ENCODE data around the gene PTCH2. TPM values are rescaled to one million over a fixed set of nuclear protein-coding genes. Genes with fewer than 3 reads are reported as not detected.

Gene PTCH2
- total and polyA plus RNA-seq, 2 of the 13 experiments (the other 11 are each of a cell fraction or from before 2014, with no cell fraction given): 0.60 to 1.5 TPM

DNA sequence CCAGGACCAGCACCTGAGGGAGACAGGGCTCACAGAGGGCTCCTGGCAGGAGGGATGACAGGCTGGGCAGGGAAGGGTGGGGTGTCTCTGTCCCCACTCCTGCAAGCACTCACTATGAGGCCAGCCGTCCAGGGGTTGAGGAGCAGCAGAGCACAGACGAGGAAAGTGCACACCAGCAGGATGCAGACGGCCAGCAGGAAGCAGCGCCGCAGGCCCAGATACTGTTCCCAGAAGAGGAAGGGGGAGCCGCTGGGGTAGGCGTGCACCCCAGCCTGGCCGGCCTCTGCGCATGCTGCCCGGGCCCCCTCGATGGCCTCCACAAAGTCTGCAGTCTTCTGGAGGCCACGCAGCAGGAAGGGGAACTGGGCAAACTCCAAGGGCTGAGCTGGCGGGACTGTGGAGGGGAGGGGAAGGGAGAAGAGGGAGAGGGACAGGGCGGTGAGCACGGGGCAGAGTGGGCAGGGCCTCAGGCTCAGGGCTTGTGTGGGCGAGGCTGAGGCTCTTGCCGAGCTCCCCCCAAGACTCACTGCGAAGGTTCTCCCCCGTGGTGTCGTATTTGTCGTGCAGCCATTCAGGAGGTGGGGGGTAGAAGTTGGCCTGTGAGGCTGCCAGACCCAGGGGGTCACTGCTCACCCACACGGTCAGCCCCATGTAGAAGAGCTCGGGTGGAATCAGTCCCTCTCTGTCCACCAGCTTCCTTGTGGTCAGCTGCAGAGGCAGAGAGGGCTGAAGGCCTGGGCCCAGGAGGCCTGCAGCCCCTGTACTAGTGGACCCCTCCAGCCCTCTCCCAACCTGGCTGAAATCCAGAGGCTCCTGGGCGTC lies 16.5 kb downstream of the PTCH2 start (continued):
- TF ChIP-seq, protein P1, sequence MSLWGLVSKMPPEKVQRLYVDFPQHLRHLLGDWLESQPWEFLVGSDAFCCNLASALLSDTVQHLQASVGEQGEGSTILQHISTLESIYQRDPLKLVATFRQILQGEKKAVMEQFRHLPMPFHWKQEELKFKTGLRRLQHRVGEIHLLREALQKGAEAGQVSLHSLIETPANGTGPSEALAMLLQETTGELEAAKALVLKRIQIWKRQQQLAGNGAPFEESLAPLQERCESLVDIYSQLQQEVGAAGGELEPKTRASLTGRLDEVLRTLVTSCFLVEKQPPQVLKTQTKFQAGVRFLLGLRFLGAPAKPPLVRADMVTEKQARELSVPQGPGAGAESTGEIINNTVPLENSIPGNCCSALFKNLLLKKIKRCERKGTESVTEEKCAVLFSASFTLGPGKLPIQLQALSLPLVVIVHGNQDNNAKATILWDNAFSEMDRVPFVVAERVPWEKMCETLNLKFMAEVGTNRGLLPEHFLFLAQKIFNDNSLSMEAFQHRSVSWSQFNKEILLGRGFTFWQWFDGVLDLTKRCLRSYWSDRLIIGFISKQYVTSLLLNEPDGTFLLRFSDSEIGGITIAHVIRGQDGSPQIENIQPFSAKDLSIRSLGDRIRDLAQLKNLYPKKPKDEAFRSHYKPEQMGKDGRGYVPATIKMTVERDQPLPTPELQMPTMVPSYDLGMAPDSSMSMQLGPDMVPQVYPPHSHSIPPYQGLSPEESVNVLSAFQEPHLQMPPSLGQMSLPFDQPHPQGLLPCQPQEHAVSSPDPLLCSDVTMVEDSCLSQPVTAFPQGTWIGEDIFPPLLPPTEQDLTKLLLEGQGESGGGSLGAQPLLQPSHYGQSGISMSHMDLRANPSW (CRISPR knock-in tag; IDR thresholded peaks at IDR 0.05; ENCODE audit: borderline replicate concordance): peak; percentile 43; the same call in 1 of the 2 replicates
- TF ChIP-seq, protein P2, sequence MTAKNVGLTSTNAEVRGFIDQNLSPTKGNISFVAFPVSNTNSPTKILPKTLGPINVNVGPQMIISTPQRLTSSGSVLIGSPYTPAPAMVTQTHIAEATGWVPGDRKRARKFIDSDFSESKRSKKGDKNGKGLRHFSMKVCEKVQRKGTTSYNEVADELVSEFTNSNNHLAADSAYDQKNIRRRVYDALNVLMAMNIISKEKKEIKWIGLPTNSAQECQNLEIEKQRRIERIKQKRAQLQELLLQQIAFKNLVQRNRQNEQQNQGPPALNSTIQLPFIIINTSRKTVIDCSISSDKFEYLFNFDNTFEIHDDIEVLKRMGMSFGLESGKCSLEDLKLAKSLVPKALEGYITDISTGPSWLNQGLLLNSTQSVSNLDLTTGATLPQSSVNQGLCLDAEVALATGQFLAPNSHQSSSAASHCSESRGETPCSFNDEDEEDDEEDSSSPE (CRISPR knock-in tag; IDR thresholded peaks at IDR 0.05): peak; percentile 28; the same call in 1 of the 2 replicates
- TF ChIP-seq, protein P3, sequence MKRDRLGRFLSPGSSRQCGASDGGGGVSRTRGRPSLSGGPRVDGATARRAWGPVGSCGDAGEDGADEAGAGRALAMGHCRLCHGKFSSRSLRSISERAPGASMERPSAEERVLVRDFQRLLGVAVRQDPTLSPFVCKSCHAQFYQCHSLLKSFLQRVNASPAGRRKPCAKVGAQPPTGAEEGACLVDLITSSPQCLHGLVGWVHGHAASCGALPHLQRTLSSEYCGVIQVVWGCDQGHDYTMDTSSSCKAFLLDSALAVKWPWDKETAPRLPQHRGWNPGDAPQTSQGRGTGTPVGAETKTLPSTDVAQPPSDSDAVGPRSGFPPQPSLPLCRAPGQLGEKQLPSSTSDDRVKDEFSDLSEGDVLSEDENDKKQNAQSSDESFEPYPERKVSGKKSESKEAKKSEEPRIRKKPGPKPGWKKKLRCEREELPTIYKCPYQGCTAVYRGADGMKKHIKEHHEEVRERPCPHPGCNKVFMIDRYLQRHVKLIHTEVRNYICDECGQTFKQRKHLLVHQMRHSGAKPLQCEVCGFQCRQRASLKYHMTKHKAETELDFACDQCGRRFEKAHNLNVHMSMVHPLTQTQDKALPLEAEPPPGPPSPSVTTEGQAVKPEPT (CRISPR knock-in tag; IDR thresholded peaks at IDR 0.05; ENCODE audit: low read depth): peak; percentile 49
- TF ChIP-seq MAZ (IDR thresholded peaks at IDR 0.05; ENCODE audit: borderline replicate concordance, low read depth, low read length) (peak; percentile 31; the same call in 1 of the 2 replicates), MAZ (CRISPR knock-in tag; IDR thresholded peaks at IDR 0.05; ENCODE audit: low read depth) (0 out of 2 replicates have a peak, but pooled peaks have one; percentile 23), ADNP (CRISPR knock-in tag; IDR thresholded peaks at IDR 0.05) (0 out of 2 replicates have a peak, but pooled peaks have one; percentile 18), DPF2 (CRISPR knock-in tag; IDR thresholded peaks at IDR 0.05; ENCODE audit: borderline replicate concordance, low read depth) (peak; percentile 36; the same call in 1 of the 2 replicates), MEIS2 (CRISPR knock-in tag; IDR thresholded peaks at IDR 0.05) (peak; percentile 26; the same call in 1 of the 2 replicates), ZNF274 (CRISPR knock-in tag; IDR thresholded peaks at IDR 0.05) (no peak), DMAP1 (CRISPR knock-in tag; IDR thresholded peaks at IDR 0.05) (peak; percentile 67; the same call in 1 of the 2 replicates), ZNF781 (CRISPR knock-in tag; IDR thresholded peaks at IDR 0.05; ENCODE audit: borderline replicate concordance, not compliant biosample characterization) (peak; percentile 74), ISL2 (CRISPR knock-in tag; IDR thresholded peaks at IDR 0.05) (0 out of 2 replicates have a peak, but pooled peaks have one; percentile 10), MAFG (CRISPR knock-in tag; IDR thresholded peaks at IDR 0.05) (no peak), SNAPC2 (CRISPR knock-in tag; IDR thresholded peaks at IDR 0.05) (no peak), XRCC5 (optimal IDR thresholded peaks at IDR 0.05; ENCODE audit: low read length) (peak; percentile 27), ZNF780A (CRISPR knock-in tag; IDR thresholded peaks at IDR 0.05) (0 out of 2 replicates have a peak, but pooled peaks have one; percentile 26), NFE2 (CRISPR knock-in tag; IDR thresholded peaks at IDR 0.05) (no peak), PHF8 (CRISPR knock-in tag; IDR thresholded peaks at IDR 0.05) (peak; percentile 67)
- TF ChIP-seq, protein P4, sequence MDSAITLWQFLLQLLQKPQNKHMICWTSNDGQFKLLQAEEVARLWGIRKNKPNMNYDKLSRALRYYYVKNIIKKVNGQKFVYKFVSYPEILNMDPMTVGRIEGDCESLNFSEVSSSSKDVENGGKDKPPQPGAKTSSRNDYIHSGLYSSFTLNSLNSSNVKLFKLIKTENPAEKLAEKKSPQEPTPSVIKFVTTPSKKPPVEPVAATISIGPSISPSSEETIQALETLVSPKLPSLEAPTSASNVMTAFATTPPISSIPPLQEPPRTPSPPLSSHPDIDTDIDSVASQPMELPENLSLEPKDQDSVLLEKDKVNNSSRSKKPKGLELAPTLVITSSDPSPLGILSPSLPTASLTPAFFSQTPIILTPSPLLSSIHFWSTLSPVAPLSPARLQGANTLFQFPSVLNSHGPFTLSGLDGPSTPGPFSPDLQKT (CRISPR knock-in tag; IDR thresholded peaks at IDR 0.05; ENCODE audit: borderline replicate concordance): no peak

All from HepG2 (cell line).